Loucy (cell line): ENCODE results near the gene TTC29.
"Not testable (repeated sequence)": the region's sequence is repeated elsewhere in the genome, so short reads cannot be mapped to it uniquely, and the experiment has no call there.

ENCODE experiments used
- H2AFZ ChIP-seq: fragments of 200-600 bp; sonication (generic); 2 replicates; pipeline ENCODE4 v1.6.0; 2016; ENCODE audit warnings: antibody characterized with exemption, mild to moderate bottlenecking, low read length, moderate library complexity
- H3F3A ChIP-seq: fragments of 200-600 bp; 2 replicates; pipeline ENCODE4 v1.6.0; 2016; ENCODE audit warnings: antibody characterized with exemption, low read depth, mild to moderate bottlenecking
- H3K27me3 ChIP-seq: fragments of 200-600 bp; sonication (generic); 2 replicates; pipeline ENCODE4 v1.6.1; 2014; ENCODE audit warnings: low read length, mild to moderate bottlenecking; ENCODE audit not compliant: insufficient read depth, poor library complexity, severe bottlenecking
- H3K36me3 ChIP-seq: fragments of 200-600 bp; sonication (generic); 2 replicates; pipeline ENCODE4 v1.6.1; 2016; ENCODE audit warnings: low read length; ENCODE audit not compliant: insufficient read depth
- H3K4me1 ChIP-seq: fragments of 200-600 bp; sonication (generic); 2 replicates; pipeline ENCODE4 v1.5.1; 2014; ENCODE audit warnings: low read length, mild to moderate bottlenecking; ENCODE audit not compliant: insufficient read depth, poor library complexity, severe bottlenecking
- H3K4me2 ChIP-seq: fragments of 200-600 bp; sonication (generic); 2 replicates; pipeline ENCODE4 v1.6.0; 2014; ENCODE audit warnings: antibody characterized with exemption, low read length, low read depth, mild to moderate bottlenecking; ENCODE audit not compliant: poor library complexity, severe bottlenecking
- H3K4me3 ChIP-seq: fragments of 200-600 bp; sonication (generic); 2 replicates; pipeline ENCODE4 v1.5.1; 2014; ENCODE audit warnings: low read length, mild to moderate bottlenecking, mixed read lengths; ENCODE audit not compliant: poor library complexity, severe bottlenecking
- H3K79me2 ChIP-seq: fragments of 200-600 bp; sonication (generic); 2 replicates; pipeline ENCODE4 v1.6.1; 2014; ENCODE audit warnings: low read length; ENCODE audit not compliant: insufficient read depth
- H3K9ac ChIP-seq: fragments of 200-600 bp; sonication (generic); 2 replicates; pipeline ENCODE4 v1.6.0; 2014; ENCODE audit warnings: mild to moderate bottlenecking, low read depth, low read length, moderate library complexity; ENCODE audit not compliant: poor library complexity, severe bottlenecking
- H3K9me2 ChIP-seq: fragments of 200-600 bp; sonication (generic); replicated peaks from 2 replicates; pipeline ENCODE4 v1.6.1; 2016; ENCODE audit warnings: low read depth, low read length, mixed read lengths
- H3K9me3 ChIP-seq: fragments of 200-600 bp; sonication (generic); 2 replicates; pipeline ENCODE4 v1.6.1; 2014; ENCODE audit warnings: mild to moderate bottlenecking, antibody characterized with exemption, low read length, low read depth; ENCODE audit not compliant: insufficient read depth
- H4K20me1 ChIP-seq: fragments of 200-600 bp; sonication (generic); 2 replicates; pipeline ENCODE4 v1.6.0; 2014; ENCODE audit warnings: antibody characterized with exemption, low read length, mild to moderate bottlenecking; ENCODE audit not compliant: insufficient read depth, poor library complexity, severe bottlenecking
- EZH2phosphoT487 ChIP-seq: fragments of 200-600 bp; IDR thresholded peaks from 2 replicates; pipeline ENCODE4 v1.6.1; 2018; ENCODE audit warnings: antibody characterized with exemption, mild to moderate bottlenecking, moderate library complexity, borderline replicate concordance
- TF ChIP-seq, protein P1 (sequence below): fragments of 200-600 bp; sonication (generic); conservative IDR thresholded peaks from 2 replicates; pipeline ENCODE4 v1.5.1; 2014; ENCODE audit warnings: mild to moderate bottlenecking, antibody characterized with exemption, low read length

The TTC29 gene

DNA sequence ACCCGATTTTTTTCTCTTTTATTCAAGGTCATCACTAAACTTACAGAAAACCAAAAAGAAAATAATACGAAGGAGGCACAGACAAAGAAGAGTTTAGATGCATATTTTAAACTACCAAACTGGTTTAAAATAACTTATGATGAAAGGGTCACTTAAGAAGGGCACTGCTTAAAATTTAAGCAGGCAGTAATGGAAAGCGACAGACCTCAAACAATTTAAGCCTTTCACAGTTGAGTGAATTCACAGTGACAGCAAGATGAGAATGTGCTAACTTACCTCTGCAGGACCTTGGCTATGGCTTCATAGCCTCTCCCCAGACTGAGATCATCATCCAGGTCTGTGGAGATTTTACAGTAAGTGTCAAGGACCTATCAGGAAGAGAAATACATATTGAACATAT, 112.1 kb downstream of the TTC29 start:
- H3K4me1 ChIP-seq: no peaks in the 10 kb centered on the region
- no peaks in the 10 kb centered on the region for H3K79me2 ChIP-seq
- H3K27me3 ChIP-seq: no peaks in the 10 kb centered on the region
- TF ChIP-seq, protein P1, sequence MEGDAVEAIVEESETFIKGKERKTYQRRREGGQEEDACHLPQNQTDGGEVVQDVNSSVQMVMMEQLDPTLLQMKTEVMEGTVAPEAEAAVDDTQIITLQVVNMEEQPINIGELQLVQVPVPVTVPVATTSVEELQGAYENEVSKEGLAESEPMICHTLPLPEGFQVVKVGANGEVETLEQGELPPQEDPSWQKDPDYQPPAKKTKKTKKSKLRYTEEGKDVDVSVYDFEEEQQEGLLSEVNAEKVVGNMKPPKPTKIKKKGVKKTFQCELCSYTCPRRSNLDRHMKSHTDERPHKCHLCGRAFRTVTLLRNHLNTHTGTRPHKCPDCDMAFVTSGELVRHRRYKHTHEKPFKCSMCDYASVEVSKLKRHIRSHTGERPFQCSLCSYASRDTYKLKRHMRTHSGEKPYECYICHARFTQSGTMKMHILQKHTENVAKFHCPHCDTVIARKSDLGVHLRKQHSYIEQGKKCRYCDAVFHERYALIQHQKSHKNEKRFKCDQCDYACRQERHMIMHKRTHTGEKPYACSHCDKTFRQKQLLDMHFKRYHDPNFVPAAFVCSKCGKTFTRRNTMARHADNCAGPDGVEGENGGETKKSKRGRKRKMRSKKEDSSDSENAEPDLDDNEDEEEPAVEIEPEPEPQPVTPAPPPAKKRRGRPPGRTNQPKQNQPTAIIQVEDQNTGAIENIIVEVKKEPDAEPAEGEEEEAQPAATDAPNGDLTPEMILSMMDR: no peak
- no peak for TF ChIP-seq EZH2phosphoT487
- no peaks in the 10 kb centered on the region for H3K9me3 ChIP-seq
- H3K4me3 ChIP-seq: no peak overlapping the region
- no peak overlapping the region for H3K9ac ChIP-seq
- no peaks in the 10 kb centered on the region for H4K20me1 ChIP-seq
- no peaks in the 10 kb centered on the region for H3F3A ChIP-seq
- no peak overlapping the region for H3K4me2 ChIP-seq
- H3K36me3 ChIP-seq: no peaks in the 10 kb centered on the region
- H2AFZ ChIP-seq: no peak overlapping the region
- no peaks in the 10 kb centered on the region for H3K9me2 ChIP-seq

DNA sequence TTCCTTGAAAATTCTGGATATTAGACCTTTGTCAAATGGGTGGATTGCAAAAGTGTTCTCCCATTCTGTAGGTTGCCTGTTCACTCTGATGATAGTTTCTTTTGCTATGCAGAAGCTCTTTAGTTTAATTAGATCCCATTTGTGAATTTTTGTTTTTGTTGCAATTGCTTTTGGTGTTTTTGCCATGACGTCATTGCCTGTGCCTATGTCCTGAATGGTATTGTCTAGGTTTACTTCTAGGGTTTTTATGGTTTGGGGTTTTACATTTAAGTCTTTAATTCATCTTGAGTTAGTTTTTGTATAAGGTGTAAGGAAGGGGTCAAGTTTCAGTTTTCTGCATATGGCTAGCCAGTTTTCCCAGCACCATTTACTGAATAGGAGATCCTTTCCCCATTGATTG, 122.7 kb downstream of the TTC29 start:
- H3K79me2 ChIP-seq, H3K4me2 ChIP-seq, H3K9me3 ChIP-seq, H3K4me3 ChIP-seq, H2AFZ ChIP-seq, H3K27me3 ChIP-seq, H3F3A ChIP-seq, H3K4me1 ChIP-seq, H3K36me3 ChIP-seq, H3K9me2 ChIP-seq, H3K9ac ChIP-seq, H4K20me1 ChIP-seq: not testable (repeated sequence)

DNA sequence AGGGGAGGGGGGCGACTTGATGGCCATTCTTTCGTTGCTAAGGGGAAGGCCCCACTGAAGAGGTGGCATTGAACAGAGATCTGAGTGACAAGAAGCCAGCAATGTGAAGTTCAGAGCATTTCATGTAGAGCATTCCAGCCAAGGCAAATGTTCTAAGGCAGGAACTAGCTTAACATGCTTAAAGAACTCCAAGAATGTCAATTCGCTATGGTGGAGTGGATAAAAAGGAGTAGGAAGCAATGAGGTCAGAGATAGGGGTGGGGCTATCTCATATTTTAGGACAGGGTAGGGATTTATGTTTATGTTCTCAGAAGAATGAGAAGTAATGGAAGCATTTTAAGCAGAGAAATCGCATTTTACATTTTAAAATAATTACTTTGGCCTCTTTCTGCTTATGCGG, 130.9 kb downstream of the TTC29 start:
- Histone ChIP-seq H4K20me1 (no peaks in the 10 kb centered on the region), H3K9ac (no peak overlapping the region), H3K36me3 (no peaks in the 10 kb centered on the region), H3K9me2 (no peaks in the 10 kb centered on the region), H3K9me3 (no peaks in the 10 kb centered on the region), H2AFZ (no peak overlapping the region), H3K4me2 (no peak overlapping the region), H3K79me2 (no peaks in the 10 kb centered on the region), H3F3A (no peaks in the 10 kb centered on the region), H3K4me3 (no peak overlapping the region), H3K4me1 (no peaks in the 10 kb centered on the region), H3K27me3 (no peaks in the 10 kb centered on the region)
- no peak for TF ChIP-seq EZH2phosphoT487

DNA sequence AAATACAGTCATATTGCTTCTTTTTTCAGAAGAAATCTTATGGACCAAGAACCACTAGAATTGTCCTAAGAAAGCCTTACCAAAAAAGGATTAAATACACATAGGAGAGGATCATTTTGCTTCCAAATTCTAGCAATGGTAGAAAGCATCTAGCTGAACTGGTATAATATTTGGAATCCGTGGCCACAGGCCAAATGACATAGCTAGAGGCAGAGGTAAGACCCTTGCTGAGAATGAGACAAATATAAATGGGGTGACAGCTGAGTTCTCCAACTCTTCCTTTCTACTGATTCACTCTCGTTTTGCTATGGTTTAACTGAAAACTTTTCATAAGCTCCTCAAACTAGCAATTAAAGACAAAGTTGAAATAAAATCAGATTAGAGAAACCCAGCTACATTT, 150.0 kb downstream of the TTC29 start:
- H3K9me3 ChIP-seq: no peaks in the 10 kb centered on the region
- H3K9ac ChIP-seq: no peak overlapping the region
- H3K4me1 ChIP-seq: no peaks in the 10 kb centered on the region
- H3K9me2 ChIP-seq: no peaks in the 10 kb centered on the region
- H2AFZ ChIP-seq: no peak overlapping the region
- no peaks in the 10 kb centered on the region for H3F3A ChIP-seq
- no peak overlapping the region for H3K4me3 ChIP-seq
- H3K4me2 ChIP-seq: no peak overlapping the region
- no peaks in the 10 kb centered on the region for H3K79me2 ChIP-seq
- no peaks in the 10 kb centered on the region for H4K20me1 ChIP-seq
- H3K36me3 ChIP-seq: no peaks in the 10 kb centered on the region
- no peaks in the 10 kb centered on the region for H3K27me3 ChIP-seq
- TF ChIP-seq, protein P1: no peak
- no peak for TF ChIP-seq EZH2phosphoT487
